Hematopoietic multipotent progenitor cell treated with erythropoietin and hydrocortisone succinate and interleukin-3 and kit ligand, for 4 days (in vitro differentiated cells): ENCODE results near the gene PTPRN2.
"Not testable (repeated sequence)": the region's sequence is repeated elsewhere in the genome, so short reads cannot be mapped to it uniquely, and the experiment has no call there.

Source experiments
- DNase-seq: peaks from one replicate; pipeline ENCODE4 v3.0.0-alpha.2; 2015

PTPRN2 gene

DNA sequence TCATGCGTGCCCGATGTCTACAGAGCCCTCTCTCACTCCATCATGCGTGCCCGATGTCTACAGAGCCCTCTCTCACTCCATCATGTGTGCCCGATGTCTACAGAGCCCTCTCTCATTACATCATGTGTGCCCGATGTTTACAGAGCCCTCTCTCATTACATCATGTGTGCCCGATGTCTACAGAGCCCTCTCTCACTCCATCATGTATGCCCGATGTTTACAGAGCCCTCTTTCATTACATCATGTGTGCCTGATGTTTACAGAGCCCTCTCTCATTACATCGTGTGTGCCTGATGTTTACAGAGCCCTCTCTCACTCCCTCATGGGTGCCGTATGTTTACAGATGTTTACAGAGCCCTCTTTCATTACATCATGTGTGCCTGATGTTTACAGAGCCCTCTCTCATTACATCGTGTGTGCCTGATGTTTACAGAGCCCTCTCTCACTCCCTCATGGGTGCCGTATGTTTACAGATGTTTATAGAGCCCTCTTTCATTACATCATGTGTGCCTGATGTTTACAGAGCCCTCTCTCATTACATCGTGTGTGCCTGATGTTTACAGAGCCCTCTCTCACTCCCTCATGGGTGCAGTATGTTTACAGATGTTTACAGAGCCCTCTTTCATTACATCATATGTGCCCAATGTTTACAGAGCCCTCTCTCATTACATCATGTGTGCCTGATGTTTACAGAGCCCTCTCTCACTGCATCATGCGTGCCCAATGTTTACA, 739.7 kb downstream of the PTPRN2 start:
- not testable (repeated sequence) for DNase-seq

- DNase-seq = not testable (repeated sequence)
Observed at GRCh38 chr7:157846746-157847145, 740.9 kb downstream of the PTPRN2 start.

DNA sequence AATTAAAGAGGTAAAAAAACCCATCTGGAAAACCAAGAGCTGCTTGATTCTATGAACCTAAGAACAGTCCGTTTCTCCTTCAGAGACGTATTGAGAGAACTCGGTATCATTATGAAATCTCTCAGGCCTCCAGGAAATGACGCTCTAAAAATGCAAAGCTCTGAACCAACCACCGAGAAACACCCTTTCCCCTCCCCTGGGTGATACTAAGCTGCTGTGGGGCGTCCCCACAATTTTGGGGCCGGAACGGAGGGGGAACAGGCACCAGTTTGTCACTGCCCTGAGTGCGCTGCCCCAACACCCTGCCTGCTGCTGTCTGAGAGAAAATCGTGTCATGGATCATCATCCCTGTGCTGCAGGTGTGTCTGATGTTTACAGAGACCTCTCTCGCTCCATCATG, 741.4 kb downstream of the PTPRN2 start:
- no peak for DNase-seq

DNA sequence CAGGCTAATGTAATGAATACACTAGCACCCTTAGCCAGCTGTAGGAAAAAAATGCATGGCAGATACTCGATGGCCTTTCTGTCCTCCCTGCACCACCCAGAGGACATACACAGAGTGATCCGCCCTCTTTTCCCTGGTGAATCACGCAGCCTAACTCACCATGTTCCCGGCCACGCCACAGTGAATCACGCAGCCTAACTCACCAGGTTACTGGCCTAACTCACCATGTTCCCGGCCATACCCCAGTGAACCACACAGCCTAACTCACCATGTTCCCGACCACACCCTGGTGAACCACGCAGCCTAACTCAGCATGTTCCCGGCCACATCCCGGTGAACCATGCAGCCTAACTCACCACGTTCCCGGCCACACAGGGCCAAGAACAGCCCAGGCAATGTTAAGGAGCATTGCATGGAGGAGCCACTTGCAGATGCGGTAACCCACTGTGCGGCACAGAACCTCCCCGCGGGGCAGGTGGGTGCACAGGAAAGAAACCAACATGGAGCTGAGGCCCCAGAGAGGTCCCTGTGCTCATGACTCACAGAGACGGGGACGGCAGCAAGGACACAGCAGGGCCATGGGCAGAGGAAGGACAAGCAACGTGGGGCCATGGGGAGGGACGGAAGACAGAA, 742.3 kb downstream of the PTPRN2 start:
- DNase-seq = no peak

- DNase-seq = no peak
Observed at GRCh38 chr7:157844611-157845010, 743.0 kb downstream of the PTPRN2 start.

DNA sequence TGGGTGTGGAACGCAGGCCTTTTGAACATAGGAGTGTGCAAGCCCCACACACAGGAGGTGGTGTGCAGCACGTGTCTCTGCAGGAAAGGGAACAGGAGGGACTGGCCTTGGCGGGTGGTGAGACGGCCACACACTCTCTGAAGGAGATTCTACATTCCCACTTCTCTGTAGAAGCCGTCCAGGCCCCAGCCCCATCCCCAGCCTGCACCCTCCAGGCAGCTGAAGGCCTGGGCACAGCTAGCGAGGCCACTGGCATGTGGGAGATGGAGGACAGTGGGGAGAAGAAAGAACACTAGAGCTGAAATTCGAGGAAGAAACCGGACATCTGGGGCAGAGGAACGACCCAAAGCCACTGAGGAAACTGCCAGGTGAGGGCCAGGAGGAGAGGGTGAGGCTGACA, 743.5 kb downstream of the PTPRN2 start:
- DNase-seq = no peak

- DNase-seq = no peak
Observed at GRCh38 chr7:157843336-157844140, 744.1 kb downstream of the PTPRN2 start.

- DNase-seq = no peak
Observed at GRCh38 chr7:157841773-157842370, 745.8 kb downstream of the PTPRN2 start.

- no peak for DNase-seq
Observed at GRCh38 chr7:157840914-157841772, 746.5 kb downstream of the PTPRN2 start.

DNA sequence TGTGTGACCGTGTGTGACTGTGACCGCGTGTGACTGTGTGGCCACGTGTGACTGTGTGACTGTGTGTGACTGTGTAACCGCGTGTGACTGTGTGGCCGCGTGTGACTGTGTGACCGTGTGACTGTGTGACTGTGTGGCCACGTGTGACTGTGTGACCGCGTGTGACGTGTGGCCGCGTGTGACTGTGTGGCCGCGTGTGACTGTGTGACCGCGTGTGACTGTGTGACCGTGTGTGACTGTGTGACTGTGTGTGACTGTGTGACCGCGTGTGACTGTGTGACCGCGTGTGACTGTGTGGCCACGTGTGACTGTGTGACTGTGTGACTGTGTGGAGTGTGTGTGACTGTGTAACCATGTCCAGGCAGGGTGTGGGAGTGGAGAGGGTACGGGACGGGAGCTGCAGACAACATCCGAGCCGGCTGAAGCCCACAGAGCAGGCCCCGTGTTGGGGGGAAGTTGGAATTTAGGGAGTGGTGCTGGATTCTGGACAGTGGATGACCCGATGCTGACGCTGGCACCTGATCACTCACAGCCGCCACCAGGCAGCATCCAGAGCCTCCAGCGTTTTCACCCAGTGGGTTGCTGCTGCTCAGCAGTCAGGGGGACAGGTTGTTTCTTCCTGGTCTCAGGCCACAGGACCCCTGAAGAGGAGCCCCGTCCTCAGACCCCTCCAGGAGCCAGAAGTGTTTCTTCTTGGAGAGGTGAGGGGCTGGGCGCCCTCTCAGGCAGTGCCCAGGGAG, 747.3 kb downstream of the PTPRN2 start:
- DNase-seq = no peak

DNA sequence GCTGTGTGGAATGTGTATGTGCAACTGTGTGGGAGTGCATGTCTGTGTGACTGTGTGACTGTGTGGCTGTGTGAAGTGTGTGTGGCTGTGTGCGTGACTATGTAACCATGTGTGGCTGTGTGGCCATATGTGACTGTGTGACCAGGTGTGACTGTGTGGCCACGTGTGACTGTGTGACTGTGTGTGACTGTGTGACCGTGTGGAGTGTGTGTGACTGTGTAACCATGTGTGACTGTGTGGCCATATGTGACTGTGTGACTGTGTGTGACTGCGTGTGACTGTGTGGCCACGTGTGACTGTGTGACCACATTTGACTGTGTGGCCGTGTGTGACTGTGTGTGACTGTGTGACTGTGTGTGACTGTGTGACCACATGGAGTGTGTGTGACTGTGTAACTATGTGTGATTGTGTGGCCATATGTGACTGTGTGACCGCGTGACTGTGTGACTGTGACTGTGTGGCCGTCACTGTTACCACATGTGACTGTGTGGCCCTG, 747.9 kb downstream of the PTPRN2 start:
- no peak for DNase-seq

GRCh38 chr7:157839226-157839625, 748.4 kb downstream of the PTPRN2 start:
- no peak for DNase-seq

DNA sequence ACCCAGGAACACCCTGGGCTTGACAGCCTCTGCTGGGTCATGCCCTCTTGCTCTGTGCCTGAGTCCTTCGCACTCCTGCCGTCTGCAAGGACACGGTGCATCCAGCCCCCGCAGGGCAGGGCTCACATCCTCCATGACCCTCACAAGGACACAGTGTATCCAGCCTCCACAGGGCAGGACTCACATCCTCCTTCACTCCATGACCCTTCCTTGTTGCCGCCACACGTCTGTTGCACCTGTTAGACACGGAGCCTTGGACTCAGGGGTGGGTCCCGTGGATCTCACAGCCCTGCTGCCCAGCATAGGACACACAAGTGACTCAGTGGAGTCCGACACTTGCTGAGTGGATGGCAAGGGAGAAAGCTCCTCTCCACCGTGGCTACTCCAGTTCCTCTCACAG, 750.1 kb downstream of the PTPRN2 start:
- DNase-seq = no peak

DNA sequence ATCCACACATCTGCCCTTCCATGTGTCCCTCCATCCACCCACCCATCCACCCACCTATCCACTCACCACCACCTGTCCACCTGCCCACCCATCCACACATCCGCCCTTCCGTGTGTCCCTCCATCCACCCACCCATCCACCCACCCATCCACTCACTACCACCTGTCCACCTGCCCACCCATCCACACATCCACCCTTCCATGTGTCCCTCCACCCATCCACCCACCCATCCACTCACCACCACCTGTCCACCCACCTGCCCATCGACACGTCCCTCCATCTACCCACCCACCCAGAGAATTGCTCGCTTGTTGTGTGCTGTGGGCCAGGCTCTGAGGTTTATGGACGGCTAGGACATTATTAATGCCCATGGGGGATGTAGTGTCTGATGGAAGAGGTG, 750.6 kb downstream of the PTPRN2 start:
- no peak for DNase-seq

- DNase-seq = no peak
Observed at GRCh38 chr7:157834501-157835163, 753.0 kb downstream of the PTPRN2 start.

- no peak for DNase-seq
Observed at GRCh38 chr7:157832866-157833607, 754.6 kb downstream of the PTPRN2 start.

DNA sequence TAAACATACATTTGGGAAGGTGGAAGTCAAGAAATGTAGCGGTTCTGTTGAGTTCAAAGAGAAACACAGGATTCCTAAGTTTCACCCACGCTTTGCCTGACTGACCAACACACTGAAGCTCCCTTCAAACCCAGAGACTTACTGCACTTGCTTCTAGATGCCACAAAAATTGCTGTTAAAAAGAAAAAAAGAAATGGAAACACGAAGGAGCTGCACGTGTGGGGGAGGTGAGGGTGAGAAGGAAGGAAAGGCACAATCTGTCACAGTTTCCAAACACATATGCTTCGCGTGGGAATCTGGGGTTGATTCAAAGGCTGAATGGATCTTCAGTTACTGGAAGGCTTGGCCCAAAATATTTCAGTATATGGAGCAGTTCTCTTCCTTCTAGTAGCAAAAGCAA, 755.2 kb downstream of the PTPRN2 start:
- DNase-seq = no peak

GRCh38 chr7:157832006-157832405, 755.6 kb downstream of the PTPRN2 start:
- DNase-seq = no peak

GRCh38 chr7:157831143-157831905, 756.3 kb downstream of the PTPRN2 start:
- DNase-seq = no peak
